Mammary epithelial cell (primary cell): ENCODE results near the gene SNAP47.

ENCODE experiments used
- EZH2 ChIP-seq: IDR thresholded peaks from 2 replicates; pipeline ENCODE4 v1.6.1; 2012; ENCODE audit warnings: low read length, inconsistent platforms, borderline replicate concordance
- TF ChIP-seq, protein P1 (sequence below), 2 donors: IDR thresholded peaks in 1 of 2; conservative IDR thresholded peaks in 1 of 2; 2 replicates each; pipeline ENCODE4 v1.5.1; 2011 to 2012; ENCODE audit warnings: inconsistent platforms in 2 of 2, low read length in 2 of 2, mild to moderate bottlenecking in 2 of 2, control low read depth in 1 of 2, low read depth in 1 of 2; ENCODE audit not compliant: insufficient read depth in 1 of 2; ENCODE audit errors: extremely low read depth in 1 of 2

DNA sequence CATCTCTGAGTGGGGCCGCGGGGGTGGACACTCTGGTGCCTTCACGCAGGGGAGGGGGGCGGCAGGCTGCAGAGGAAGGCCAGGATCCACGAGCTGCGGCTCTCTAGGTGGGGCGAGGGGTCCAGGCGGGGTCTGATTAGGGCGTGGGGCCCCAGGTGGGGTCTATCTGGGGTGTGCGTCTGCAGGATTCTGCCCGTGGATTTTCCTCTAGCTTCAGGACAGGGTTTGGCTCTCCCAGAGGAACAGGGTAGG, 6.4 kb upstream of the SNAP47 start:
- TF ChIP-seq, protein P1, sequence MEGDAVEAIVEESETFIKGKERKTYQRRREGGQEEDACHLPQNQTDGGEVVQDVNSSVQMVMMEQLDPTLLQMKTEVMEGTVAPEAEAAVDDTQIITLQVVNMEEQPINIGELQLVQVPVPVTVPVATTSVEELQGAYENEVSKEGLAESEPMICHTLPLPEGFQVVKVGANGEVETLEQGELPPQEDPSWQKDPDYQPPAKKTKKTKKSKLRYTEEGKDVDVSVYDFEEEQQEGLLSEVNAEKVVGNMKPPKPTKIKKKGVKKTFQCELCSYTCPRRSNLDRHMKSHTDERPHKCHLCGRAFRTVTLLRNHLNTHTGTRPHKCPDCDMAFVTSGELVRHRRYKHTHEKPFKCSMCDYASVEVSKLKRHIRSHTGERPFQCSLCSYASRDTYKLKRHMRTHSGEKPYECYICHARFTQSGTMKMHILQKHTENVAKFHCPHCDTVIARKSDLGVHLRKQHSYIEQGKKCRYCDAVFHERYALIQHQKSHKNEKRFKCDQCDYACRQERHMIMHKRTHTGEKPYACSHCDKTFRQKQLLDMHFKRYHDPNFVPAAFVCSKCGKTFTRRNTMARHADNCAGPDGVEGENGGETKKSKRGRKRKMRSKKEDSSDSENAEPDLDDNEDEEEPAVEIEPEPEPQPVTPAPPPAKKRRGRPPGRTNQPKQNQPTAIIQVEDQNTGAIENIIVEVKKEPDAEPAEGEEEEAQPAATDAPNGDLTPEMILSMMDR (conservative IDR thresholded peaks at IDR 0.05 in 1 of 2, IDR thresholded peaks at IDR 0.05 in 1 of 2; ENCODE audit: extremely low read depth in 1 of 2, insufficient read depth in 1 of 2, low read depth in 1 of 2, low read length in 2 of 2) = no peak
- TF ChIP-seq EZH2 = no peak
